ENCODE measurements around the gene NBPF1. TPM values are rescaled to one million over a fixed set of nuclear protein-coding genes. Genes with fewer than 3 reads are reported as not detected.
"Not testable (repeated sequence)": the region's sequence is repeated elsewhere in the genome, so short reads cannot be mapped to it uniquely, and the experiment has no call there.

Gene NBPF1
- total RNA-seq, 1 donor from 2014 or later, result 41.8 TPM

DNA sequence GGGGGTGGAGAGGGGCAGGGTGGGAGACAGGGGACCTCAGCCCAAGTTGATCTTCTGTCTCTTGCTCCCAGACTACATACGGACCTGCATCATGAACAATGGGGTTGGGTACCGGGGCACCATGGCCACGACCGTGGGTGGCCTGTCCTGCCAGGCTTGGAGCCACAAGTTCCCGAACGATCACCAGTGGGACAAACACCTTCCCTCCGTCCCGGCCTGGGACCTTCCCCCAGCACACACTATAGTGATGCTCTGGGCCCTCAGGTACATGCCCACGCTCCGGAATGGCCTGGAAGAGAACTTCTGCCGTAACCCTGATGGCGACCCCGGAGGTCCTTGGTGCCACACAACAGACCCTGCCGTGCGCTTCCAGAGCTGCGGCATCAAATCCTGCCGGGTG lies 33.4 kb upstream of the NBPF1 start:
- not testable (repeated sequence) for H3K4me3 Mint-ChIP-seq (ENCODE audit: unreplicated experiment); H3K9me3 Mint-ChIP-seq (ENCODE audit: unreplicated experiment); H3K27ac Mint-ChIP-seq (ENCODE audit: unreplicated experiment); DNase-seq (ENCODE audit: low spot score); H3K4me1 Mint-ChIP-seq (ENCODE audit: unreplicated experiment); H3K27me3 Mint-ChIP-seq (ENCODE audit: unreplicated experiment); H3K36me3 Mint-ChIP-seq (ENCODE audit: low read depth, unreplicated experiment)

DNA sequence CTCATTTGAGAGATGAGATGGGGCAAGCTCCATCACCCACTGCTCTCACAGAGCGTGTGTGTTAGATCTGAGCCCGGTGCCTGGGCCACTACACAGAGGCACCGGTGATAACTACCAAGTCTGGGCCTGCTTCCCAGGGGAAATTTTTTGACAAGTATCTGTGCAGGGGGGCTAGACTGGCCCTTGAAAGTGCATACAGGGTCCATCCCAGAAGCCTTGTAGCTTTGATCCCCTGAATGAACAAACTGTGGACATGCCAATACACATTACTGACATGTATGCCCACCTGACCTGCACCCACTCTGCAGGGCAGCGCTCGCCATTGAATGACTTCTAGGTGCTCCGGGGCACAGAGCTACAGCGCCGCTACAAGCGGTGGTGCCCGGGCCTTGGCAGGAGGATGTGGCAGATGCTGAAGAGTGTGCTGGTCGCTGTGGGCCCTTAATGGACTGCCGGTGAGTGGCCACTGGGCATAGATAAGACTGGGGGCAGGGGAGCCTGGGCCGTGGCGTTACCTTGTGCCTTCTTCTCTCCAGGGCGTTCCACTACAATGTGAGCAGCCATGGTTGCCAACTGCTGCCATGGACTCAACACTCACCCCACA lies 32.8 kb upstream of the NBPF1 start:
- H3K4me3 Mint-ChIP-seq (ENCODE audit: unreplicated experiment); H3K27ac Mint-ChIP-seq (ENCODE audit: unreplicated experiment); H3K27me3 Mint-ChIP-seq (ENCODE audit: unreplicated experiment); H3K4me1 Mint-ChIP-seq (ENCODE audit: unreplicated experiment); H3K36me3 Mint-ChIP-seq (ENCODE audit: low read depth, unreplicated experiment); H3K9me3 Mint-ChIP-seq (ENCODE audit: unreplicated experiment): not testable (repeated sequence)
- peak; percentile 5 for DNase-seq (ENCODE audit: low spot score)

DNA sequence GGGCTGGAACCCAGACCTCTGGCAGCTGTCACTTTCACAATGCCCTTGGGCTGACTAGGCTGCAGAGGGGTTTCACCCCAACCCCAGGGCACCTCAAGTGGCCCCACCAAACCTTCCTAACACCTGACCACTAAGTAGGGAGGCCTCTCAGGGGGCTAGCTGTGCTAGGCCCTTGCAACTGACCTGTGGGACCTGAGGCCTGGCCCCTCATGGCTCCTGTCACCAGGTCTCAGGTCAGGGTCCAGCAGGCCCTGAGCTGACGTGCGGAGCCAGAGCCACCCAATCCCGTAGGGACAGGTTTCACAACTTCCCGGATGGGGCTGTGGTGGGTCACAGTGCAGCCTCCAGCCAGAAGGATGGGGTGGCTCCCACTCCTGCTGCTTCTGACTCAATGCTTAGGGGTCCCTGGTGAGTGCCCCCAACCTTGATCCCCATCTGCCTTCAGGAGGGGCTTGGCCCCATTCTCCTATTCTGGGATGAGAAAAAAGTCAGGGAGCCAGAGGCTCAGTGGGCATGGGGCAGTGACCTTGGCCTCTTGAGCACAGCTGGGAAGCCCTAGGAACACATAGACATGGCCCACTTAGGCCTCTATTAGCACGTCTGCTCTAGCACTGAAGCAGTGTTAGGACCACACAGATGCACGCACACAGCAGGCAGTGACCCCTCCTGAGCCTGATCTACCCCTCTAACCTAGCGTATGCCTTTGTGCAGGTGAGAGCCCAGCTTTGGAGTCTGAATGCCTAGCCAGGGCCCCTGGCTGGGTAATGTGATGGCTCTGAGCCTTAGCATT lies 32.1 kb upstream of the NBPF1 start:
- DNase-seq (ENCODE audit: low spot score), result peak; percentile 17
- H3K4me1 Mint-ChIP-seq (ENCODE audit: unreplicated experiment); H3K36me3 Mint-ChIP-seq (ENCODE audit: low read depth, unreplicated experiment); H3K27me3 Mint-ChIP-seq (ENCODE audit: unreplicated experiment); H3K9me3 Mint-ChIP-seq (ENCODE audit: unreplicated experiment); H3K27ac Mint-ChIP-seq (ENCODE audit: unreplicated experiment); H3K4me3 Mint-ChIP-seq (ENCODE audit: unreplicated experiment): not testable (repeated sequence)

DNA sequence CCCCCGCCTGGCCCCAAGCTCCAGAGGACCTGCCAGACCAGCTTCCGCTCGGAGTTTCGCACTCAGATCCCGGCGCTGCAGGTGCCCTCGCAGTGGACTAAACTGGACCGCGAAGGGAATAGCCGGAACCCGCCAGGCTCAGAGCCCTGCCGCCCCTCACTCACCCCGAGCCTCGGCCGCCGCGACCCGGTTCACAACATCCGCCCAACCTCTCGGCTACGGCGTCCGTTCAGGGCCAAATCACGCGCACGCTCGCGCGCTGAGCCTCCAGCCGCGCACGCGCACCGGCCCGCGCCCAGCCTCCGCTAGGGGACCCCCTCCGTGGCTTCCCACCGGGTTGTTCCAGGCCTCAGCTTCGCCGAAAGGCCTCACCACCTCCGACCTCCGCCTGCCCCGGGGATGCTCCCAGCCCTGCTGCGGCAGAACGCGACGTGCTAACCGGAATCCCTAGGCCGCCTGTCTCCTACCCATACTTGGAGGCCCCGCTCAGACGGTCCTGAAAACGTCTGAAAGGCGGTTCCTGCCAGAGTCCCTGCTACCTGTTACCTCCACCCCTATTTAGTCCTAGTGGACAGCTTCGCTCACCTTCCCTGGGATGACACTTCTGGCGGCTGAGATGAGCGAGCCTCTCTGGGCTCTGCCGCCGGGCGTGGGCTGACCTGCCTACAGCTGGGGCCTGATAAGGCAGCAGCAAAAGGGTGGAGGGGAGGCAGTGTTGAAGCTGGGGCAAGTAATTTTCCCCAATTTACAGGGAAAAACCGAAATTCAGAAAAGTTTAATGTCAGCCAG lies 31.3 kb upstream of the NBPF1 start:
- H3K27me3 Mint-ChIP-seq (ENCODE audit: unreplicated experiment); H3K4me3 Mint-ChIP-seq (ENCODE audit: unreplicated experiment); H3K27ac Mint-ChIP-seq (ENCODE audit: unreplicated experiment); H3K9me3 Mint-ChIP-seq (ENCODE audit: unreplicated experiment); H3K4me1 Mint-ChIP-seq (ENCODE audit: unreplicated experiment); H3K36me3 Mint-ChIP-seq (ENCODE audit: low read depth, unreplicated experiment): not testable (repeated sequence)
- peak; percentile 99 for DNase-seq (ENCODE audit: low spot score)
- TF ChIP-seq, protein P1, sequence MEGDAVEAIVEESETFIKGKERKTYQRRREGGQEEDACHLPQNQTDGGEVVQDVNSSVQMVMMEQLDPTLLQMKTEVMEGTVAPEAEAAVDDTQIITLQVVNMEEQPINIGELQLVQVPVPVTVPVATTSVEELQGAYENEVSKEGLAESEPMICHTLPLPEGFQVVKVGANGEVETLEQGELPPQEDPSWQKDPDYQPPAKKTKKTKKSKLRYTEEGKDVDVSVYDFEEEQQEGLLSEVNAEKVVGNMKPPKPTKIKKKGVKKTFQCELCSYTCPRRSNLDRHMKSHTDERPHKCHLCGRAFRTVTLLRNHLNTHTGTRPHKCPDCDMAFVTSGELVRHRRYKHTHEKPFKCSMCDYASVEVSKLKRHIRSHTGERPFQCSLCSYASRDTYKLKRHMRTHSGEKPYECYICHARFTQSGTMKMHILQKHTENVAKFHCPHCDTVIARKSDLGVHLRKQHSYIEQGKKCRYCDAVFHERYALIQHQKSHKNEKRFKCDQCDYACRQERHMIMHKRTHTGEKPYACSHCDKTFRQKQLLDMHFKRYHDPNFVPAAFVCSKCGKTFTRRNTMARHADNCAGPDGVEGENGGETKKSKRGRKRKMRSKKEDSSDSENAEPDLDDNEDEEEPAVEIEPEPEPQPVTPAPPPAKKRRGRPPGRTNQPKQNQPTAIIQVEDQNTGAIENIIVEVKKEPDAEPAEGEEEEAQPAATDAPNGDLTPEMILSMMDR (IDR thresholded peaks at IDR 0.05; ENCODE audit: unreplicated experiment), result peak; percentile 12

DNA sequence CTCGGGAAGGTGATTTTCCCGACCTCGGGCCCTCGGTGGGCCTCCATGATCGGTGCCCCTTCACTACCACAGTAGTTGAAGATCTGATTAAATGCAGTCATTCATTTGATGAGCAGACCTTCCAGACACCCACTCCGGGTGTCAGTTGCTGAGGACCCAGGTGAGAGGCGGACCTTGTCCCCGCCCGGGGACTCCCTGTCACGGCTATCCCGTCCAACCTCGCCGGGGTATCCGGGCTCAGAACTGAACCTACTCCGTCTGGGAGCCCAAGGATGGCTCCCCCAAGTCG lies 30.8 kb upstream of the NBPF1 start:
- Mint-ChIP-seq H3K4me1 (ENCODE audit: unreplicated experiment) (no peaks in the 10 kb centered on the region), H3K9me3 (ENCODE audit: unreplicated experiment) (no peaks in the 10 kb centered on the region), H3K4me3 (ENCODE audit: unreplicated experiment) (no peak overlapping the region), H3K36me3 (ENCODE audit: low read depth, unreplicated experiment) (no peaks in the 10 kb centered on the region), H3K27ac (ENCODE audit: unreplicated experiment) (no peak overlapping the region), H3K27me3 (ENCODE audit: unreplicated experiment) (peaks cover 3% of the 10 kb centered on the region)
- TF ChIP-seq, protein P1 (IDR thresholded peaks at IDR 0.05; ENCODE audit: unreplicated experiment), result no peak
- DNase-seq (ENCODE audit: low spot score), result no peak

DNA sequence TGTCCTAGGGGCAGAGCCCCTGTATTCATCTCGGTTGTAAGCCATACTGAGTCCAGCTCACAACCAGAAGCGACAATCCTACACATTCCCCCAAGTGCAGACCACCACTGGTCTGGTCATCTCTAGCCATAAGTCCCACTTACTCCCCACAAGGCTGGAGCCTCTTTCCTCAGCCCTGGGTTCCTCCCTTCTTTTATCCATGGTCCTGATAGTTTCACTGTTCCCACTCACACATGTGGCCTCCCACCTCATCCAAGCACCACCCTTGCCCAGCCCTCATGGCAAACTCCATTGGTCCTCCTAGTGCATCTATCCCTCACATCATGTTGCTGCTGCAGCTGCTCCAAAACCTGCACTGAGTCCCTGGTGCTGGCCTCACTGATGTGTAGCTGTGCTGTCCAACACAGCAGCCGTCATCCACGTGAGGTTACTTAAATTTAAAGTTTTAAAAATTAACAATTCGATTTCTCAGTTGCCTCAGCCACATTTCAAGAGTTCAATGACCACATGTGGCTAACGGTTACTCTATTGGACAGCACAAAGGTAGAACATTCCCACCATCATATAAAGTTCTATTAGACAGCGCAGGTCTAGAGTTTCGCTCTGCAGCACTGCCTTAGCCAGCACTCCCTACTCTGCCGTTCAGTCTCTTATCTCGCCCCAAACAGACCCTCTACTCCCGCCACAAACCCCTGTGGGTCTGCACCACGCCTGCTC lies 30.3 kb upstream of the NBPF1 start:
- DNase-seq (ENCODE audit: low spot score), result peak; percentile 9
- not testable (repeated sequence) for H3K4me1 Mint-ChIP-seq (ENCODE audit: unreplicated experiment); H3K4me3 Mint-ChIP-seq (ENCODE audit: unreplicated experiment); H3K9me3 Mint-ChIP-seq (ENCODE audit: unreplicated experiment); H3K27ac Mint-ChIP-seq (ENCODE audit: unreplicated experiment); H3K27me3 Mint-ChIP-seq (ENCODE audit: unreplicated experiment); H3K36me3 Mint-ChIP-seq (ENCODE audit: low read depth, unreplicated experiment)

DNA sequence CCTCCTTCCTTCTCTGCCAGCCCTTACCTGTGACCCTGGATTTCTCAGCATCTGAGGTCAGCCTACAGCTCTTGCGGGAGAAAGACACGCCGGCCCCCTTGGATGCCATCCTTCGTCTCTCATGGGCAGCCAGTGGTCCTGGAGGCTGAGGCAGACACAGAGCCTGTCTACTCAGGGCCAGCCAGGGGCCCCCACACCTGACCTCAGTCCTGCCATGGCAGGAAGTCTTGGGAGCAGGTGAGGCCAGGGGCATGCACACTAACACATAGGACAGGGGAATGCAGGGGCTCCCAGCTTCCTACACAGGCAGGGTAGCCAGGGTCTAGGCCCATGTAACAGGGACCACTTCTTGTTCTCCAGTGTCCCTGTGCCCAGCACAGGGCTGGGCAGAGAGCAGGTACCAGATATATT lies 29.6 kb upstream of the NBPF1 start:
- H3K4me3 Mint-ChIP-seq (ENCODE audit: unreplicated experiment); H3K9me3 Mint-ChIP-seq (ENCODE audit: unreplicated experiment); H3K36me3 Mint-ChIP-seq (ENCODE audit: low read depth, unreplicated experiment); H3K27me3 Mint-ChIP-seq (ENCODE audit: unreplicated experiment); H3K27ac Mint-ChIP-seq (ENCODE audit: unreplicated experiment); H3K4me1 Mint-ChIP-seq (ENCODE audit: unreplicated experiment): not testable (repeated sequence)
- DNase-seq (ENCODE audit: low spot score), result peak; percentile 6

DNA sequence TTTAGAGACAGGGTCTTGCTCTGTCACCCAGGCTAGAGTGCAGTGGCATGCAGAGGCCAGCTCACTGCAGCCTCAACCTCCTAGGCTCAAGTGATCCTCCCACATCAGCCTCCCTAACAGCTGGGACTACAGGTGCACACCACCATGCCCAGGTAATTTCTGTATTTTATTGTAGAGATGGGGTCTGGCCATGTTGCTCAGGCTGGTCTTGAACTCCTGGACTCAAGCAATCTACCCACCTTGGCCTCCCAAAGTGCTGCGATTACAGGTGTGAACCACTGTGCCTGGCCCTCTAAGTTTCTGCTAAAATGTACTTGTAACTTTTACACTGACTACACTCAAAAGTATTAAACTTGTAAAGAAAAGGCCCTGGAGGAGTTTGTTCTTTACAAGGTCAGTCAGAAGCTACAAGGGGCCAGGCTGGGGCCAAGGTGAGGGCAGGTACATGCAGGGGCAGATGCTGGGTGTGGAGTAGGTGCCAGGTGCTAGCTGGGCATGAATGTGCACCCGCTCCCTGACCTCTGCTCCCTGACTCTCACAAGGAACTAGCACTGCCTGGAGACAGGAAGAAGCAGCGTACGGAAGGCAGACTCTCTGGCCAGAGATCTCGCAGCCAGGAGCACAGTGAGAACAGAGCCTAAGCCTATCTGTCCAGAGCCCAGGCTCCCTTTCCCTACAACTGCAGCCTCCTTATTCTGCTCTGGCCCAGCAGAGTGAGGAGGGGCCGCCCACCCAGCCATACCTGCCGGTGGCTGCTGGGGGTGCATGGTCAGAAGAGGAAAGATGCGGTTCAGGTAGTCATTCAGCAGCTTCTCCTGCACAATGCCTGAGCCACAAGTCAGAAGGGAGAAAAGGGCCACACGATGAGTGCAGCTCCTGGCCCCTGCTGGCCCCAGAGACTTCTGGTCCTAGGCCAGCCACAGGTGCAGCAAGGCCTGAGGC lies 28.9 kb upstream of the NBPF1 start:
- not testable (repeated sequence) for H3K4me1 Mint-ChIP-seq (ENCODE audit: unreplicated experiment); H3K9me3 Mint-ChIP-seq (ENCODE audit: unreplicated experiment); H3K36me3 Mint-ChIP-seq (ENCODE audit: low read depth, unreplicated experiment); H3K27ac Mint-ChIP-seq (ENCODE audit: unreplicated experiment); H3K4me3 Mint-ChIP-seq (ENCODE audit: unreplicated experiment); H3K27me3 Mint-ChIP-seq (ENCODE audit: unreplicated experiment)
- peak; percentile 2 for DNase-seq (ENCODE audit: low spot score)
